ACHN (cell line): ENCODE data around the gene RPL36AL.
"Not testable (repeated sequence)": the region's sequence is repeated elsewhere in the genome, so short reads cannot be mapped to it uniquely, and the experiment has no call there.

Source experiments
- DNase-seq: peaks from one replicate; pipeline ENCODE4 v3.0.0-alpha.2; 2015
- in situ Hi-C: cut with HindIII; loops from 2 replicates; pipeline ENCODE4 v1.10.0; 2017; ENCODE audit warnings: low sequenced_read_pairs, low pct_ligation_motif_present, low pct_unique_long_range_greater_than_20kb

Gene RPL36AL

GRCh38 chr14:49620182-49621113, at the start of gene RPL36AL, which contains the start of gene MGAT2:
Gene RPL36AL, minus strand, starts transcription at chr14:49620626. Its CDS starts 1,522 bp downstream, at chr14:49619104.
Gene MGAT2, plus strand, starts transcription at chr14:49620799. Its CDS starts 470 bp downstream, at chr14:49621269.
- in situ Hi-C loops: no loop called here
- DNase-seq: peak; percentile 96

GRCh38 chr14:49659526-49660455, 39.4 kb upstream of the RPL36AL start:
- no peak for DNase-seq
- in situ Hi-C loops: no loop called here

- in situ Hi-C loops, DNase-seq: not testable (repeated sequence)
Measured at GRCh38 chr14:49657500-49657899, 37.1 kb upstream of the RPL36AL start.

- in situ Hi-C loops: no loop called here
- DNase-seq: no peak
Measured at GRCh38 chr14:49654511-49654910, 34.1 kb upstream of the RPL36AL start.

- in situ Hi-C loops: no loop called here
- DNase-seq: no peak
Measured at GRCh38 chr14:49653508-49653907, 33.1 kb upstream of the RPL36AL start.

- no peak for DNase-seq
- in situ Hi-C loops: no loop called here
Measured at GRCh38 chr14:49642163-49642562, 21.7 kb upstream of the RPL36AL start.

- in situ Hi-C loops: no loop called here
- peak; percentile 65 for DNase-seq
Measured at GRCh38 chr14:49641697-49642129, 21.3 kb upstream of the RPL36AL start.

- in situ Hi-C loops: no loop called here
- DNase-seq: no peak
Measured at GRCh38 chr14:49640540-49641417, 20.4 kb upstream of the RPL36AL start.

- in situ Hi-C loops: no loop called here
- no peak for DNase-seq
Measured at GRCh38 chr14:49637534-49638078, 17.2 kb upstream of the RPL36AL start.

GRCh38 chr14:49636866-49637265, 16.4 kb upstream of the RPL36AL start:
- no peak for DNase-seq
- in situ Hi-C loops: no loop called here

- DNase-seq: peak; percentile 74
- in situ Hi-C loops: no loop called here
Measured at GRCh38 chr14:49634547-49635334, 14.3 kb upstream of the RPL36AL start, which contains the start of gene DNAAF2. Gene DNAAF2, minus strand, starts transcription at chr14:49635244. Its CDS starts 95 bp downstream, at chr14:49635149.

GRCh38 chr14:49633640-49634546, 13.5 kb upstream of the RPL36AL start:
- peak; percentile 91 for DNase-seq
- in situ Hi-C loops: no loop called here

- in situ Hi-C loops: no loop called here
- DNase-seq: no peak
Measured at GRCh38 chr14:49623941-49624839, 3.8 kb upstream of the RPL36AL start.

GRCh38 chr14:49623387-49623786, 3.0 kb upstream of the RPL36AL start:
- in situ Hi-C loops: no loop called here
- DNase-seq: no peak

- DNase-seq: no peak
- in situ Hi-C loops: no loop called here
Measured at GRCh38 chr14:49622022-49622607, 1.7 kb upstream of the RPL36AL start.
